K562 (cell line): Measurements from ENCODE around the gene POU2F1. TPM values are rescaled to one million over a fixed set of nuclear protein-coding genes. Genes with fewer than 3 reads are reported as not detected.

Experiments used
- ATAC-seq: fragments of 200-7000 bp; cut with Tn5 transposase; 3 replicates; pipeline ENCODE4 v1.9.1; 2020; ENCODE audit warnings: moderate library complexity
- BruUV-seq: library from RNA; stranded (reverse); fragments of 400-500 nt; replicated peaks from 2 replicates; lab custom pipeline; 2021; lab: Mats Ljungman, UMichigan
- CTCF ChIA-PET: fragments of 300-600 bp; formaldehyde crosslinking; extraction: SDS; loops from one replicate; lab custom pipeline; 2021; ENCODE audit warnings: low intra/inter-chr PET ratio; lab: Yijun Ruan, JAX
- POLR2A ChIA-PET: fragments of 300-600, 350-650 bp; sonication (Branson Sonifier 250); formaldehyde crosslinking; extraction: SDS; loops from one replicate; lab custom pipeline; 2021; ENCODE audit warnings: antibody characterized with exemption, inconsistent platforms; lab: Yijun Ruan, JAX
- DNase-seq, 4 experiments: peaks; one replicate each; pipeline versions ENCODE4 v3.0.0 to v3.0.0-alpha.2; 2011 to 2018; ENCODE audit warnings: low spot score in 3 of 4, mixed read lengths in 3 of 4; ENCODE audit errors: extremely low read depth in 1 of 4
- FAIRE-seq: peaks from 2 replicates; lab custom pipeline; 2011; peaks lifted over from hg19 to GRCh38; lab: Jason Lieb, UNC
- H2AFZ ChIP-seq: 2 replicates; pipeline ENCODE4 v1.6.0; 2011; ENCODE audit warnings: low read depth, low read length, control low read depth, inconsistent platforms
- H3K27ac ChIP-seq: fragments of 200-600 bp; 3 replicates; pipeline ENCODE4 v1.8.0; 2011; ENCODE audit warnings: low read depth, mild to moderate bottlenecking, control low read depth, inconsistent platforms, low read length, moderate library complexity, mixed read lengths; ENCODE audit errors: extremely low read depth
- H3K27me3 ChIP-seq, 2 experiments: fragments of 300-600 bp in 1 of 2; 2 replicates in 1 of 2; 3 replicates in 1 of 2; pipeline versions ENCODE4 v1.6.0 to v1.8.0; 2011; ENCODE audit warnings: inconsistent platforms in 2 of 2, low read length in 2 of 2, mild to moderate bottlenecking in 1 of 2, mixed read lengths in 1 of 2, moderate library complexity in 1 of 2; ENCODE audit not compliant: control insufficient read depth in 2 of 2, insufficient read depth in 2 of 2
- H3K36me3 ChIP-seq: fragments of 300-600 bp; 3 replicates; pipeline ENCODE4 v1.8.0; 2011; ENCODE audit warnings: mild to moderate bottlenecking, low read length, inconsistent platforms; ENCODE audit not compliant: control insufficient read depth, insufficient read depth
- H3K4me1 ChIP-seq, 2 experiments: fragments of 200-600 bp in 1 of 2; replicated peaks in 1 of 2; 2 replicates in 1 of 2; 3 replicates in 1 of 2; pipeline versions ENCODE4 v1.5.1 to v1.8.0; 2011; ENCODE audit warnings: inconsistent platforms in 2 of 2, low read length in 2 of 2, mild to moderate bottlenecking in 1 of 2, mixed read lengths in 1 of 2, moderate library complexity in 1 of 2; ENCODE audit not compliant: control insufficient read depth in 2 of 2, insufficient read depth in 2 of 2
- H3K4me2 ChIP-seq: 2 replicates; pipeline ENCODE4 v1.6.1; 2011; ENCODE audit warnings: low read length, control low read depth, inconsistent platforms, mixed read lengths; ENCODE audit not compliant: insufficient read depth
- H3K4me3 ChIP-seq: fragments of 200-600 bp; sonication (generic), shearing (Covaris generic); 2 replicates; pipeline ENCODE4 v1.5.1; 2016; ENCODE audit warnings: control low read depth, inconsistent platforms
- H3K79me2 ChIP-seq: fragments of 200-600 bp; 3 replicates; pipeline ENCODE4 v1.8.0; 2011; ENCODE audit warnings: low read length, inconsistent platforms; ENCODE audit not compliant: control insufficient read depth, insufficient read depth
- H3K9ac ChIP-seq, 2 experiments: 2 replicates each; pipeline versions ENCODE4 v1.6.0 to v1.6.1; 2011; ENCODE audit warnings: low read depth in 2 of 2, low read length in 2 of 2, control low read depth in 1 of 2, inconsistent platforms in 1 of 2, mild to moderate bottlenecking in 1 of 2, mixed read lengths in 1 of 2; ENCODE audit not compliant: insufficient read depth in 1 of 2
- H3K9me1 ChIP-seq: one replicate; pipeline ENCODE4 v1.6.0; 2011; ENCODE audit warnings: inconsistent platforms, mild to moderate bottlenecking, low read length, moderate library complexity; ENCODE audit not compliant: control insufficient read depth, insufficient read depth
- H3K9me3 ChIP-seq: replicated peaks from 2 replicates; pipeline ENCODE4 v1.5.1; 2011; ENCODE audit warnings: low read depth, low read length, inconsistent platforms; ENCODE audit not compliant: control insufficient read depth, insufficient read depth
- H4K20me1 ChIP-seq: replicated peaks from 2 replicates; pipeline ENCODE4 v1.6.1; 2011; ENCODE audit warnings: low read length, inconsistent platforms, mixed read lengths; ENCODE audit not compliant: control insufficient read depth, insufficient read depth
- CBFA2T2 ChIP-seq: fragments of 450-650 bp; conservative IDR thresholded peaks from 2 replicates; pipeline ENCODE4 v1.6.1; 2017; ENCODE audit warnings: mild to moderate bottlenecking
- CTBP1 ChIP-seq: fragments of 450-650 bp; IDR thresholded peaks from 2 replicates; pipeline ENCODE4 v1.6.1; 2016; ENCODE audit warnings: borderline replicate concordance
- FOXJ2 ChIP-seq: fragments of 200-800 bp; sonication (Bioruptor generic); IDR thresholded peaks from 2 replicates; pipeline ENCODE4 v1.6.1; 2016; ENCODE audit warnings: missing genetic modification characterization, missing compliant biosample characterization
- GABPB2 ChIP-seq: fragments of 250-450 bp; sonication (Bioruptor Pico); conservative IDR thresholded peaks from 2 replicates; pipeline ENCODE4 v1.5.1; 2021; ENCODE audit warnings: mild to moderate bottlenecking
- HEY1 ChIP-seq: fragments of 250-450 bp; sonication (Bioruptor Pico); IDR thresholded peaks from 2 replicates; pipeline ENCODE4 v1.5.0; 2020; ENCODE audit warnings: mild to moderate bottlenecking, moderate library complexity, borderline replicate concordance
- MBD2 ChIP-seq: sonication (generic); IDR thresholded peaks from 2 replicates; pipeline ENCODE4 v1.6.1; 2016; ENCODE audit warnings: low read depth, borderline replicate concordance
- NR2C2 ChIP-seq, 2 experiments: fragments of 200-800 bp in 1 of 2; sonication (Bioruptor generic) in 1 of 2; sonication (generic) in 1 of 2; formaldehyde crosslinking in 1 of 2; IDR thresholded peaks; 2 replicates each; pipeline versions ENCODE4 v1.6.1 to v1.8.0; 2016 to 2022; ENCODE audit warnings: mild to moderate bottlenecking in 1 of 2, missing compliant biosample characterization in 1 of 2, missing genetic modification characterization in 1 of 2, missing genetic modification reagents in 1 of 2
- POLR2H ChIP-seq: IDR thresholded peaks from 2 replicates; pipeline ENCODE4 v1.6.1; 2016; ENCODE audit warnings: missing genetic modification characterization, low read depth, mild to moderate bottlenecking, control low read depth, missing compliant biosample characterization, moderate library complexity
- RUNX1 ChIP-seq: sonication (generic); IDR thresholded peaks from 2 replicates; pipeline ENCODE4 v1.6.1; 2016; ENCODE audit warnings: antibody characterized with exemption, low read depth
- SIN3A ChIP-seq, 2 experiments: fragments of 150-350 bp in 1 of 2; IDR thresholded peaks; 2 replicates each; pipeline ENCODE4 v1.6.1; 2011 to 2016; ENCODE audit warnings: borderline replicate concordance in 2 of 2, low read depth in 2 of 2, low read length in 2 of 2, mild to moderate bottlenecking in 2 of 2, moderate library complexity in 2 of 2; ENCODE audit not compliant: control insufficient read depth in 1 of 2
- TAF1 ChIP-seq: IDR thresholded peaks from 2 replicates; pipeline ENCODE4 v1.6.1; 2011; ENCODE audit warnings: mild to moderate bottlenecking, low read length, moderate library complexity; ENCODE audit not compliant: insufficient read depth, control insufficient read depth, severe bottlenecking; ENCODE audit errors: extremely low read depth
- ZKSCAN1 ChIP-seq: fragments of 150-350 bp; IDR thresholded peaks from 2 replicates; pipeline ENCODE4 v1.6.1; 2016; ENCODE audit warnings: low read depth, low read length
- ZNF124 ChIP-seq: sonication (generic); formaldehyde crosslinking; IDR thresholded peaks from 2 replicates; pipeline ENCODE4 v1.8.1; 2022; ENCODE audit warnings: missing genetic modification reagents
- ZNF174 ChIP-seq: fragments of 250-450 bp; sonication (Bioruptor Pico); IDR thresholded peaks from 2 replicates; pipeline ENCODE4 v1.4.0; 2020; ENCODE audit warnings: mild to moderate bottlenecking
- ZNF507 ChIP-seq: conservative IDR thresholded peaks from 2 replicates; pipeline ENCODE4 v1.6.1; 2017; ENCODE audit warnings: missing genetic modification characterization, missing compliant biosample characterization
- ZNF589 ChIP-seq: fragments of 200-800 bp; sonication (Bioruptor generic); IDR thresholded peaks from 2 replicates; pipeline ENCODE4 v1.6.1; 2016; ENCODE audit warnings: low read depth, missing genetic modification characterization, missing compliant biosample characterization
- WGBS: fragments of 100-300 bp; shearing (Covaris generic); methylation state at CpG from one replicate; pipeline ENCODE4 v1.1.6; 2016; ENCODE audit warnings: low coverage, mixed read lengths; ENCODE audit not compliant: insufficient coverage; ENCODE audit errors: missing lambda C conversion rate; 5-methylcytosine and 5-hydroxymethylcytosine counted together
- in situ Hi-C: fragments of 300-500 bp; cut with MboI; formaldehyde crosslinking; loops from 4 replicates; pipeline ENCODE4 v1.15.0; 2018; ENCODE audit warnings: inconsistent platforms, mixed read lengths
- intact Hi-C: fragments of 100-400 bp; cut with micrococcal nuclease; formaldehyde crosslinking; loops from 2 replicates; pipeline ENCODE4 v1.14.2; 2022
- polyA plus RNA-seq, 8 experiments: library from polyadenylated mRNA; depleted of rRNA in 4 of 8; stranded (reverse) in 5 of 8; unstranded in 3 of 8; fragments of >200 nt; fragmentation: Nextera tagmentation in 2 of 8; fragmentation: Illumina TruSeq in 1 of 8; extraction: Ambion mirVana in 2 of 8; extraction: Trizol in 1 of 8; gene quantifications; 2 replicates each; pipeline versions ENCODE4 v1.2.1 to v1.2.3, GENCODE V29; 2011 to 2014; ENCODE audit warnings: inconsistent platforms in 1 of 8, missing spikeins in 1 of 8
- total RNA-seq, 7 experiments: library from RNA; depleted of rRNA in 6 of 7; stranded (reverse); fragments of >200 nt in 6 of 7; fragmentation: Illumina TruSeq in 2 of 7; extraction: Trizol in 2 of 7; gene quantifications; 2 replicates each; pipeline versions ENCODE4 v1.2.1 to v1.2.3, GENCODE V29; 2011 to 2021; ENCODE audit warnings: low replicate concordance in 1 of 7
- TF ChIP-seq, protein P1 (sequence below): fragments of 250-450 bp; sonication (Bioruptor Pico); IDR thresholded peaks from 2 replicates; pipeline ENCODE4 v1.8.0; 2022; ENCODE audit warnings: moderate library complexity, mild to moderate bottlenecking, inconsistent platforms
- TF ChIP-seq, protein P2 (sequence below): fragments of 250-450 bp; sonication (Bioruptor Pico); IDR thresholded peaks from 2 replicates; pipeline ENCODE4 v1.5.1; 2021; ENCODE audit warnings: mild to moderate bottlenecking

The POU2F1 gene
- total and polyA plus RNA-seq, 9 of the 15 experiments (the other 6 are each of a cell fraction or from before 2014, with no cell fraction given) = 2.6 to 22.3 (median 8.8) TPM

- no peak for TF ChIP-seq FOXJ2 (tag)
- peak; percentile 92 for TF ChIP-seq ZNF589 (CRISPR knock-in tag)
- TF ChIP-seq, protein P1, sequence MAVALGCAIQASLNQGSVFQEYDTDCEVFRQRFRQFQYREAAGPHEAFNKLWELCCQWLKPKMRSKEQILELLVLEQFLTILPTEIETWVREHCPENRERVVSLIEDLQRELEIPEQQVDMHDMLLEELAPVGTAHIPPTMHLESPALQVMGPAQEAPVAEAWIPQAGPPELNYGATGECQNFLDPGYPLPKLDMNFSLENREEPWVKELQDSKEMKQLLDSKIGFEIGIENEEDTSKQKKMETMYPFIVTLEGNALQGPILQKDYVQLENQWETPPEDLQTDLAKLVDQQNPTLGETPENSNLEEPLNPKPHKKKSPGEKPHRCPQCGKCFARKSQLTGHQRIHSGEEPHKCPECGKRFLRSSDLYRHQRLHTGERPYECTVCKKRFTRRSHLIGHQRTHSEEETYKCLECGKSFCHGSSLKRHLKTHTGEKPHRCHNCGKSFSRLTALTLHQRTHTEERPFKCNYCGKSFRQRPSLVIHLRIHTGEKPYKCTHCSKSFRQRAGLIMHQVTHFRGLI (CRISPR knock-in tag) = no peak
- peak; percentile 82 for TF ChIP-seq CTBP1
- TF ChIP-seq, protein P2, sequence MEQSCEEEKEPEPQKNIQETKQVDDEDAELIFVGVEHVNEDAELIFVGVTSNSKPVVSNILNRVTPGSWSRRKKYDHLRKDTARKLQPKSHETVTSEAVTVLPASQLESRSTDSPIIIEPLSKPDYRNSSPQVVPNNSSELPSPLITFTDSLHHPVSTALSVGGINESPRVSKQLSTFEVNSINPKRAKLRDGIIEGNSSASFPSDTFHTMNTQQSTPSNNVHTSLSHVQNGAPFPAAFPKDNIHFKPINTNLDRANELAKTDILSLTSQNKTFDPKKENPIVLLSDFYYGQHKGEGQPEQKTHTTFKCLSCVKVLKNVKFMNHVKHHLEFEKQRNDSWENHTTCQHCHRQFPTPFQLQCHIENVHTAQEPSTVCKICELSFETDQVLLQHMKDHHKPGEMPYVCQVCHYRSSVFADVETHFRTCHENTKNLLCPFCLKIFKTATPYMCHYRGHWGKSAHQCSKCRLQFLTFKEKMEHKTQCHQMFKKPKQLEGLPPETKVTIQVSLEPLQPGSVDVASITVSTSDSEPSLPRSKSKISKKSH (CRISPR knock-in tag) = no peak
- TF ChIP-seq MBD2 = no peak
- TF ChIP-seq, all 486 proteins: peak for 35
These were observed 226.9 kb downstream of the POU2F1 start (continued) for GRCh38 chr1:167447521-167448136.

DNA sequence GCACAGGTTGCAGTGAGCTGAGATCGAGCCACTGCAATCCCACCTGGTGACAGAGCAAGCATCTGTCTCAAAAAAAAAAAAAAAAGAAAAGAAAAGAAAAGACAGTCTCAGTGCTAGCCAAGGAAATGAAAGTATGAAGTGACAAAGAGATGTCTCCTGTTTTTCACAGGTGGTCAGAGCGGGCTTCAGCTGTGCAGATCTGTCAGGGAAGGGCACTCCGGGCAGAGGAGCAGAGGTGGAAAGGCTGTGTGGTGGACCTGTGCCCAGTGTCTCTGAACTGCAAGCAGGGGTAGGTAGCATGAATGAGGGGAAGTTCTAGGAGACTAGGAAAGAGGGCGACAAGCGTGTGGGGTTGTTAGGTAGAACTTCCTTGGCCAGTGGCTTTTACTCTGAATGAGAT is 230.2 kb downstream of the POU2F1 start:
- in situ Hi-C loops = no loop called here
- peaks cover 14 to 17% of the 10 kb centered on the region in 2 experiments for H3K4me1 ChIP-seq
- TF ChIP-seq SIN3A (IDR thresholded peaks at IDR 0.05; ENCODE audit: borderline replicate concordance in 2 of 2, control insufficient read depth in 1 of 2, low read depth in 2 of 2, low read length in 2 of 2) (no peak), ZNF174 (CRISPR knock-in tag) (no peak), ZNF507 (tag) (no peak), FOXJ2 (tag) (no peak), TAF1 (no peak), RUNX1 (no peak), ZKSCAN1 (no peak), CTBP1 (no peak), ZNF124 (CRISPR knock-in tag) (no peak), NR2C2 (CRISPR knock-in tag; IDR thresholded peaks at IDR 0.05) (no peak), NR2C2 (tag; IDR thresholded peaks at IDR 0.05) (no peak), CBFA2T2 (no peak), GABPB2 (CRISPR knock-in tag) (no peak), HEY1 (CRISPR knock-in tag) (no peak), POLR2H (no peak)

More for the DNA sequence above, 230.2 kb downstream of the POU2F1 start:
- no peak overlapping the region for H3K4me3 ChIP-seq
- BruUV-seq = no TSS peak
- no peak for DNase-seq
- H3K4me2 ChIP-seq = no peak overlapping the region
- H3K9me3 ChIP-seq = no peaks in the 10 kb centered on the region
- no peaks in the 10 kb centered on the region; the same call in 1 of the 2 replicates for H4K20me1 ChIP-seq
- no peak overlapping the region for H2AFZ ChIP-seq
- WGBS = 43% methylated on average over 5 of the region's 5 CpGs
- no peak overlapping the region for H3K9ac ChIP-seq
- H3K27me3 ChIP-seq = peaks cover 24 to 30% of the 10 kb centered on the region in 2 experiments
- intact Hi-C loops = no loop called here
- POLR2A ChIA-PET = interaction anchor here (1.1 to 1.7 kb wide), 2 partner anchors 15 to 98 kb away, joined by 4 to 5 read pairs; no protein-coding TSS in a partner anchor
- H3K9me1 ChIP-seq = no peaks in the 10 kb centered on the region
- H3K27ac ChIP-seq = no peak overlapping the region
- no peaks in the 10 kb centered on the region for H3K79me2 ChIP-seq
- CTCF ChIA-PET = no interaction called here
- H3K36me3 ChIP-seq = no peaks in the 10 kb centered on the region
- no peak for FAIRE-seq
- ATAC-seq = no peak
